Measurements from ENCODE around the gene TRMT1. TPM values are rescaled to one million over a fixed set of nuclear protein-coding genes. Genes with fewer than 3 reads are reported as not detected.

TRMT1 gene
- total and polyA plus RNA-seq, 2 donors (not counting 1 experiment from before 2014, with no cell fraction given) = 12.2 to 20.3 TPM

GRCh38 chr19:13083627-13084026 lies 32.9 kb downstream of the TRMT1 start:
- peaks cover 18% of the 10 kb centered on the region for H3K4me1 ChIP-seq (ENCODE audit: control insufficient read depth, extremely low read depth, insufficient read depth, low read length)
- no peak overlapping the region for H3K27ac ChIP-seq (ENCODE audit: insufficient read depth, low read length)
- peaks cover 24% of the 10 kb centered on the region for H3K36me3 ChIP-seq (ENCODE audit: control insufficient read depth, insufficient read depth, low read length)
- no peak overlapping the region for H3K9ac ChIP-seq (ENCODE audit: insufficient read depth, low read length)
- TF ChIP-seq EZH2 (IDR thresholded peaks at IDR 0.05; ENCODE audit: low read length, missing control alignments) (no peak), CTCF (conservative IDR thresholded peaks at IDR 0.05 in 1 of 2, IDR thresholded peaks at IDR 0.05 in 1 of 2; ENCODE audit: low read depth in 1 of 2, low read length in 2 of 2) (no peak)
- no peak overlapping the region for H3K4me2 ChIP-seq (ENCODE audit: extremely low read depth, insufficient read depth, low read length)
- peaks cover 4% of the 10 kb centered on the region for H3K79me2 ChIP-seq (ENCODE audit: control insufficient read depth, insufficient read depth, low read length)
- no peak overlapping the region for H3K4me3 ChIP-seq (replicated peaks in 1 of 4; ENCODE audit: control extremely low read depth in 1 of 4, insufficient read depth in 1 of 4, low read depth in 3 of 4, low read length in 4 of 4)
- no peak overlapping the region for H2AFZ ChIP-seq (ENCODE audit: low read length)
- DNase-seq (ENCODE audit: low read depth in 2 of 2) = no peak
- H4K20me1 ChIP-seq (ENCODE audit: control insufficient read depth, extremely low read depth, insufficient read depth, low read length) = no peaks in the 10 kb centered on the region
- no peaks in the 10 kb centered on the region for H3K27me3 ChIP-seq (ENCODE audit: control insufficient read depth, insufficient read depth, low read length)
- H3K9me3 ChIP-seq (ENCODE audit: control insufficient read depth, insufficient read depth, low read depth, low read length) = no peaks in the 10 kb centered on the region

GRCh38 chr19:13083008-13083404 lies 33.5 kb downstream of the TRMT1 start:
- no peak for DNase-seq (ENCODE audit: low read depth in 2 of 2)
- peaks cover 29% of the 10 kb centered on the region for H3K36me3 ChIP-seq (ENCODE audit: control insufficient read depth, insufficient read depth, low read length)
- H3K4me2 ChIP-seq (ENCODE audit: extremely low read depth, insufficient read depth, low read length) = no peak overlapping the region

GRCh38 chr19:13082192-13083007 lies 34.1 kb downstream of the TRMT1 start:
- H3K36me3 ChIP-seq (ENCODE audit: control insufficient read depth, insufficient read depth, low read length) = peaks cover 33% of the 10 kb centered on the region
- H3K27me3 ChIP-seq (ENCODE audit: control insufficient read depth, insufficient read depth, low read length) = no peaks in the 10 kb centered on the region
- DNase-seq (ENCODE audit: low read depth in 2 of 2) = peak; percentile 53 to 59
- TF ChIP-seq CTCF (conservative IDR thresholded peaks at IDR 0.05 in 1 of 2, IDR thresholded peaks at IDR 0.05 in 1 of 2; ENCODE audit: low read depth in 1 of 2, low read length in 2 of 2) (peak; percentile 41 to 45), EZH2 (IDR thresholded peaks at IDR 0.05; ENCODE audit: low read length, missing control alignments) (no peak)
- no peaks in the 10 kb centered on the region for H4K20me1 ChIP-seq (ENCODE audit: control insufficient read depth, extremely low read depth, insufficient read depth, low read length)
- no peak overlapping the region for H2AFZ ChIP-seq (ENCODE audit: low read length)
- H3K9me3 ChIP-seq (ENCODE audit: control insufficient read depth, insufficient read depth, low read depth, low read length) = no peaks in the 10 kb centered on the region
- H3K4me1 ChIP-seq (ENCODE audit: control insufficient read depth, extremely low read depth, insufficient read depth, low read length) = peaks cover 20% of the 10 kb centered on the region
- H3K27ac ChIP-seq (ENCODE audit: insufficient read depth, low read length) = no peak overlapping the region
- peaks cover 6% of the 10 kb centered on the region for H3K79me2 ChIP-seq (ENCODE audit: control insufficient read depth, insufficient read depth, low read length)
- H3K4me3 ChIP-seq (replicated peaks in 1 of 4; ENCODE audit: control extremely low read depth in 1 of 4, insufficient read depth in 1 of 4, low read depth in 3 of 4, low read length in 4 of 4) = no peak overlapping the region
- peak overlapping the region; percentile 17 for H3K4me2 ChIP-seq (ENCODE audit: extremely low read depth, insufficient read depth, low read length)
- H3K9ac ChIP-seq (ENCODE audit: insufficient read depth, low read length) = no peak overlapping the region

More at GRCh38 chr19:13083008-13083404, 33.5 kb downstream of the TRMT1 start:
- no peak overlapping the region for H3K9ac ChIP-seq (ENCODE audit: insufficient read depth, low read length)
- peaks cover 4% of the 10 kb centered on the region for H3K79me2 ChIP-seq (ENCODE audit: control insufficient read depth, insufficient read depth, low read length)
- TF ChIP-seq EZH2 (IDR thresholded peaks at IDR 0.05; ENCODE audit: low read length, missing control alignments) (no peak), CTCF (conservative IDR thresholded peaks at IDR 0.05 in 1 of 2, IDR thresholded peaks at IDR 0.05 in 1 of 2; ENCODE audit: low read depth in 1 of 2, low read length in 2 of 2) (no peak)
- no peak overlapping the region for H3K27ac ChIP-seq (ENCODE audit: insufficient read depth, low read length)
- no peaks in the 10 kb centered on the region for H3K9me3 ChIP-seq (ENCODE audit: control insufficient read depth, insufficient read depth, low read depth, low read length)
- H2AFZ ChIP-seq (ENCODE audit: low read length) = no peak overlapping the region
- peaks cover 18% of the 10 kb centered on the region for H3K4me1 ChIP-seq (ENCODE audit: control insufficient read depth, extremely low read depth, insufficient read depth, low read length)
- no peaks in the 10 kb centered on the region for H4K20me1 ChIP-seq (ENCODE audit: control insufficient read depth, extremely low read depth, insufficient read depth, low read length)
- no peak overlapping the region for H3K4me3 ChIP-seq (replicated peaks in 1 of 4; ENCODE audit: control extremely low read depth in 1 of 4, insufficient read depth in 1 of 4, low read depth in 3 of 4, low read length in 4 of 4)
- no peaks in the 10 kb centered on the region for H3K27me3 ChIP-seq (ENCODE audit: control insufficient read depth, insufficient read depth, low read length)

Measured in fibroblast of lung (primary cell).